Testis (tissue), 2 donors: ENCODE data around the gene NEURL4.

Source experiments
- CTCF ChIP-seq, 3 experiments: fragments of 450-650 bp in 2 of 3; fragments of 200-600 bp in 1 of 3; sonication (generic) in 1 of 3; IDR thresholded peaks; one replicate each; pipeline ENCODE4 v1.5.1; 2016 to 2019; ENCODE audit warnings: antibody characterized with exemption in 3 of 3, mild to moderate bottlenecking in 2 of 3, moderate library complexity in 1 of 3
- POLR2A ChIP-seq: fragments of 450-650 bp; IDR thresholded peaks from one replicate; pipeline ENCODE4 v1.6.1; 2017; ENCODE audit warnings: antibody characterized with exemption, mild to moderate bottlenecking, moderate library complexity

DNA sequence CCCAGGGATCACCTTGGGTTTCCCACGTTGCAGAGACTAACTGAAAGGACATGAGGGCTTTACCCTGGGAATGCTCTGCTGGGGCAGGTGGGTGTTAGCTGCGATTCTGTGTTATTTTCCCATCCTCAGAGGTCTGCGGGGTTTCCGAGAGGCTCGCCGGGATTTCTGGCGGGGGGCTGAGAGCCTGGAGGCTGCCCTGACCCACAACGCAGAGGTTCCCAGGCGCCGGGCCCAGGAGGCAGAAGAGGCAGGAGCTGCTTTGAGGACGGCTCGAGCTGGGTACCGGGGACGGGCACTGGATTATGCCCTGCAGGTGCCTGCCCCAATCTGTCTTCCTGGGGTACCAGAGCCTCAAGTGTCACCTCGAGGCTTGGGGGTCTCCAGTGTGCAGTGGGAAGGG is 14.1 kb upstream of the NEURL4 start:
- no peak for TF ChIP-seq CTCF (IDR thresholded peaks at IDR 0.05)
- TF ChIP-seq POLR2A = no peak
